ENCODE results near the gene TAS1R3.

GRCh38 chr1:1356166-1356795 is 25.2 kb downstream of the TAS1R3 start:
- TF ChIP-seq CREB1 (CRISPR knock-in tag; IDR thresholded peaks at IDR 0.05; ENCODE audit: low read depth) (no peak), CTCF (conservative IDR thresholded peaks at IDR 0.05; ENCODE audit: low read depth in 2 of 2) (no peak), REST (IDR thresholded peaks at IDR 0.05; ENCODE audit: unreplicated experiment) (no peak), EZH2 (IDR thresholded peaks at IDR 0.05; ENCODE audit: low read depth, unreplicated experiment) (no peak), EZH2phosphoT487 (IDR thresholded peaks at IDR 0.05; ENCODE audit: unreplicated experiment) (no peak), POLR2AphosphoS5 (IDR thresholded peaks at IDR 0.05; ENCODE audit: low read depth) (no peak), JUNB (IDR thresholded peaks at IDR 0.05; ENCODE audit: unreplicated experiment) (no peak), NANOG (IDR thresholded peaks at IDR 0.05; ENCODE audit: borderline replicate concordance) (no peak), ETS1 (IDR thresholded peaks at IDR 0.05) (no peak), STAT1 (IDR thresholded peaks at IDR 0.05; ENCODE audit: unreplicated experiment) (no peak), ZNF114 (CRISPR knock-in tag; IDR thresholded peaks at IDR 0.05) (no peak), ZNF462 (CRISPR knock-in tag; IDR thresholded peaks at IDR 0.05) (no peak)
